GM10266 (cell line): Measurements from ENCODE around the gene CAB39L.

Source experiments
- DNase-seq: peaks from one replicate; pipeline ENCODE4 v3.0.0; 2012; ENCODE audit errors: extremely low spot score
- CTCF ChIP-seq: IDR thresholded peaks from 2 replicates; pipeline ENCODE4 v1.5.1; 2012; ENCODE audit warnings: mild to moderate bottlenecking, low read depth; ENCODE audit not compliant: control insufficient read depth, insufficient read depth; ENCODE audit errors: missing control alignments

The CAB39L gene

GRCh38 chr13:49287995-49288394 lies 155.9 kb downstream of the CAB39L start:
- no peak for DNase-seq
- no peak for TF ChIP-seq CTCF

GRCh38 chr13:49279885-49280284 lies 164.0 kb downstream of the CAB39L start:
- DNase-seq, result no peak
- TF ChIP-seq CTCF, result no peak

GRCh38 chr13:49279112-49279511 lies 164.8 kb downstream of the CAB39L start:
- no peak for DNase-seq
- no peak for TF ChIP-seq CTCF

- DNase-seq, result no peak
- no peak for TF ChIP-seq CTCF
Measured at GRCh38 chr13:49278211-49278610, 165.7 kb downstream of the CAB39L start.

- TF ChIP-seq CTCF, result no peak
- DNase-seq, result no peak
Measured at GRCh38 chr13:49272296-49272695, 171.6 kb downstream of the CAB39L start.

- no peak for TF ChIP-seq CTCF
Measured at GRCh38 chr13:49271264-49271663, 172.6 kb downstream of the CAB39L start.

GRCh38 chr13:49265822-49266221 lies 178.0 kb downstream of the CAB39L start:
- DNase-seq, result no peak
- TF ChIP-seq CTCF, result no peak

More at GRCh38 chr13:49271264-49271663, 172.6 kb downstream of the CAB39L start:
- peak; percentile 7 for DNase-seq
